Stimulated activated CD8-positive, alpha-beta memory T cell treated with anti-CD3 and anti-CD28 coated beads, Interleukin-4, amount 100 ng/mL, for 48 hours (primary cell): Measurements from ENCODE around the gene CTLA4.
A peak's percentile ranks its signal among the peaks of the same experiment; 100 is the strongest.

Source experiments
- DNase-seq: peaks from one replicate; pipeline ENCODE4 v3.0.0-alpha.2; 2020

Gene CTLA4

DNA sequence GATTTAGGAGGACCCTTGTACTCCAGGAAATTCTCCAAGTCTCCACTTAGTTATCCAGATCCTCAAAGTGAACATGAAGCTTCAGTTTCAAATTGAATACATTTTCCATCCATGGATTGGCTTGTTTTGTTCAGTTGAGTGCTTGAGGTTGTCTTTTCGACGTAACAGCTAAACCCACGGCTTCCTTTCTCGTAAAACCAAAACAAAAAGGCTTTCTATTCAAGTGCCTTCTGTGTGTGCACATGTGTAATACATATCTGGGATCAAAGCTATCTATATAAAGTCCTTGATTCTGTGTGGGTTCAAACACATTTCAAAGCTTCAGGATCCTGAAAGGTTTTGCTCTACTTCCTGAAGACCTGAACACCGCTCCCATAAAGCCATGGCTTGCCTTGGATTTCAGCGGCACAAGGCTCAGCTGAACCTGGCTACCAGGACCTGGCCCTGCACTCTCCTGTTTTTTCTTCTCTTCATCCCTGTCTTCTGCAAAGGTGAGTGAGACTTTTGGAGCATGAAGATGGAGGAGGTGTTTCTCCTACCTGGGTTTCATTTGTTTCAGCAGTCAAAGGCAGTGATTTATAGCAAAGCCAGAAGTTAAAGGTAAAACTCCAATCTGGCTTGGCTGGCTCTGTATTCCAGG is at the start of gene CTLA4:
TSS of gene CTLA4 (plus strand) at position 211 of the 640 bp plus-strand sequence. CDS start at position 383, 172 bp downstream.
- DNase-seq, result no peak

DNA sequence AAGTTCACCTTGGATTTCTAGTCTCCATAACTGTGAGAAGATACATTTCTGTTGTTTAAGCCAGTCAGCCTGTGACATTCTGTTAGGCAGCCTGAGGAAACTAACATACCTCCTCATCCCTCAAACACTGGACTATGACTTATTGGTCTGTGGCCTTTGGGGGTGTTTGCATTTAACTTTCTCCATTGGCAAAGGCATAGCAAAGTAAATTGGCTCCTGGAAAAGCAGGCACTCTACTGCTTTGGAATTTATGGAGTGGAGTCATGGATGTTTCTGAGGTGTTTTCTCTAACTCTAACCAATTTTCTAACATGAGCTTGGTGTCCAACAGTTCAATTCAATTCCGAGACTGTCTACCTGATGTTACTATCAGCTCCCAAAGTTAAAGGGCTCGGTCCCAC is 48.9 kb upstream of the CTLA4 start:
- no peak for DNase-seq

- no peak for DNase-seq
Observed at GRCh38 chr2:203819434-203820133, 48.0 kb upstream of the CTLA4 start.

- no peak for DNase-seq
Observed at GRCh38 chr2:203820969-203821368, 46.6 kb upstream of the CTLA4 start.

DNA sequence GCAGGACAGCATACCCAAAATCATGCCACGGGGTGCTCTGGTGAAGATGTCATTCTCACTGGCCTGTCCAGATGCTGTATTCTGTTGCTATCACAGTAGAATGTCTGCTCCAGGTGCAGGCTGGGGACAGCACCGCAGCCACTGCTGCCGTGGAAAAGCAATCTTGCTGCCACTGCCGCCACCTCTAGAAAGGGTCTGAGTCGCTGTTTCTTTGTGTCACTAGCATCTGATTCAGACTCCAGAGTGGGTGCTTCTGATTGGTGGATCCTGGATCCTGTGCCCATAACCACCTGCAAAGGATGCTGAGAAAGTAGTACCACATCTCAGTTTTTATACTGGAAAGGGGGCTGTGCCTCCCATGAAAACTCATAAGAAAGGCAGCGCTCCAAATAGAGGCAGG is 45.3 kb upstream of the CTLA4 start:
- no peak for DNase-seq

- DNase-seq, result no peak
Observed at GRCh38 chr2:203823173-203823572, 44.4 kb upstream of the CTLA4 start.

GRCh38 chr2:203824057-203824456 is 43.5 kb upstream of the CTLA4 start:
- peak; percentile 53 for DNase-seq

- DNase-seq, result no peak
Observed at GRCh38 chr2:203824603-203825002, 43.0 kb upstream of the CTLA4 start.

- no peak for DNase-seq
Observed at GRCh38 chr2:203826704-203827103, 40.9 kb upstream of the CTLA4 start.

DNA sequence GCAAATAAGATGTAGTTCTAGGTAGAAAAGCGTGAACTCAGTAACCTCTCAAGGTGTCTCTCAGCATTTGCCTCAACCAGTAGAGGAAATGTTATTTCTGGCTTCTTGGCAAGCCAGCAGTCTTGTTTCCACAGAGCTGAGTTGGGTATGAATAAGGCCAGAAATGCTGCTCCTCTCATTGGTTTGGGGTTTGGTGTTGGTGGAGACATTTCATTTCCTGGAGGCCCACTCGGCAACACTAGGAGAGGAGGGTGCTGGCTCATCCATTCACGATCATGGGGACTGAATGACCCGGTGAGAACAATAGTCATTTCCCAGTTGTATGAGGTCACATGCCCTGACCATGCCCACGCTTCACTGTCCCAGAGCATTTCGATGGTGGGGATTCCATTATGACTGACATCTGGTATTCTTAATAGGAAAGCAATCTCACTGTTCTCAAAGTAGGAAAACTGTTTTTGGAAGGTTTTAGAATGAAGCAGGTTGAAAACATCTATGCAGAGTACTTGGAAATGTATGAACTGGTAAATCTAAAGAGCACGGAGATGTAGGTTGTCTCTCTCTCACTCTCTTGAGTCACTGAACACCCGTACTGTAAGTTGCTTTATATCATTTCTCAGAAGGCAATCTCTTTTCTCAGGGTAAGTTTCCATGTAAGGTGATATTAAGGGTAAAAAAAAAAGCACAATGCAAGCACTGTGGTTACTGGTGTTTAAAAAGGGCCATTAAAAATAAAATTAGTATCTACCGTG is 37.1 kb upstream of the CTLA4 start:
- DNase-seq, result peak; percentile 74

DNA sequence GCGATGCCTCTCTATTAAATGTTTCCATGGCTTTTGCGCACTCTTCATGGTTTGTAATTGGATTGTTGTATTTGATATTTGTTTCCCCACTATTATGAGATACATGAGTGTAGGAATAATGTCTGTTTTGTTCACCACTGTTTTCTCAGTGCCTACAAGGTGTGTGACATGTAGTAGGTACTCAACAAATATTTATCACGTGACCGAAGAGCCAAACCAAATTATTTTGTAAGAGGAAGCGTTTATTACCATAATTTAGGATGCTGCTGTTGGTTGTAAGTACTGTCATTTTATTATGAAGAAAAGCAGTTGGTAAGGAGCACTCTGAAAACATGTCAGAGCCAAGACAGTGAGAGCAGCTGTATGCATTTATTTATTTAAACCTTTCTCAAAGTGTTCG is 32.2 kb upstream of the CTLA4 start:
- no peak for DNase-seq

GRCh38 chr2:203835892-203836800 is 31.4 kb upstream of the CTLA4 start:
- DNase-seq, result no peak

DNA sequence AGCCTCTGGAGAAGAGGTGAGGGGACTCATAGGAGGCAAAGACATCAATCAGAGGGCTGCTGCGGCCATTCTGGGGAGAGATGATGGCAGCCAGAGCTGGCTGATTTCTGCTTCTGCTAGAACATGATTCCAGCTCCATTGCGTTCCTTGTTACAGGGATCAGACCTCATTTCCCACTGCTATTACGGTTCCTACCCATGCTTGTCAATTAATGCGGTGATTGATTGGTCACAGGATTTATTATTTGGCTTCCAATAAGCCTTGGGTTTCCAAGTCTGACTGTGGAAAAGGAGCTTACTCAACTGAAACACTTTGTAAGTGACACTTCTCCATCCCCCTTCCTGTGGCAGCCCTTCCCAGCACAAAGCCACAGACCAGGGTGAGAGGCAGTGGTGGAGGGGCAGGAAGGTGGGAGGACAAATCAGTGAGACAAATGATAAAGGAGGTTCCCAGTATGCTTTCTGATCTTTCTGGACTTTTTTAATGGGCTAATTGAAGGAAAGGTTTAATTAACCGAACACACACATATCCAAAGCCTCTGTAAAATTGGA is 26.8 kb upstream of the CTLA4 start:
- no peak for DNase-seq

DNA sequence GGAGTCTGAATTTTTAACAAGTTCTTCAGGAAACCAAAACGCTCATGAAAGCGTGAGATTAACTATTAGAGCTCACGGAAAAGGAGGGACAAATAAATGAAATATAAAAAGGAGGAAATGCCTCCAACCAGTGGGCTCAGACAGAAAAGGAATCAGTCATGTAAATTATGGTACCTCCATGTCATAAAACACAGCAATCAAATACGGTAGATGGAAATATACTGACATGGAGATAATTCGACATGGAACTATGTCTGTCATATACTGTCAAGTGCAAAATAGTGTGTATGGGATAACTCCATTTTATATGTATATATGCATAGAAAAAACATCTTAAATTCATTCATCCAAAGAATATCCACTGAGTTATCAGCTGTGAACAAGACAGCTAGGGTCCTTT is 25.9 kb upstream of the CTLA4 start:
- DNase-seq, result no peak

GRCh38 chr2:203842373-203842772 is 25.2 kb upstream of the CTLA4 start:
- no peak for DNase-seq

- DNase-seq, result no peak
Observed at GRCh38 chr2:203846490-203847105, 21.0 kb upstream of the CTLA4 start.

- DNase-seq, result no peak
Observed at GRCh38 chr2:203849010-203849409, 18.6 kb upstream of the CTLA4 start.

GRCh38 chr2:203852760-203853159 is 14.8 kb upstream of the CTLA4 start:
- no peak for DNase-seq

DNA sequence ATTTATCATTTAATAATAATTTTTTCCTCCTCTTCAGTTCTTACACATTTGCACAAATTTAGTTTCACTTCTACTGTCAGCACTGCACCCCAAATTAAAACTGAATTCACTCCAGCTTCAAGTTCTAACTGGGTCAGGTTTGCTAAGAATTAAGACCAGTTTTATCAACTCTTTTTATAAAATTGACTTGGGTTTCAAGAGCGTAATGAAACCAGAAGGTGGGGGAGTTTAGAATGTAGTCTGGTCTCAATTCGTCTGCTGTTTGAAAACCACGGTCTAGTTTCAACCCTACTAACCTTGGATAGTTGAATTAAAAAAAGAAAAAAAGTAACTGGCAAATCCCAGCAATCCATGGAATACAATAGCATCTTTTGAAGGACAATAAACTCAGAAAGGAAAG is 14.3 kb upstream of the CTLA4 start:
- DNase-seq, result no peak

- DNase-seq, result no peak
Observed at GRCh38 chr2:203853722-203854121, 13.8 kb upstream of the CTLA4 start.

- DNase-seq, result no peak
Observed at GRCh38 chr2:203855274-203855673, 12.3 kb upstream of the CTLA4 start.

- DNase-seq, result no peak
Observed at GRCh38 chr2:203857656-203858055, 9.9 kb upstream of the CTLA4 start.
